ENCODE measurements around the gene MACROD1. TPM values are rescaled to one million over a fixed set of nuclear protein-coding genes. Genes with fewer than 3 reads are reported as not detected.
A peak's percentile ranks its signal among the peaks of the same experiment; 100 is the strongest.

Gene MACROD1
- total and polyA plus RNA-seq, 2 donors (not counting 1 experiment from before 2014, with no cell fraction given), result 2.7 to 8.6 TPM

- H3K27me3 Mint-ChIP-seq, result no peaks in the 10 kb centered on the region
- H4K20me1 ChIP-seq (ENCODE audit: control insufficient read depth, insufficient read depth, low read length, poor library complexity, severe bottlenecking), result peaks cover 37% of the 10 kb centered on the region
- DNase-seq, result no peak
- no peaks in the 10 kb centered on the region for H3K27me3 ChIP-seq (replicated peaks in 1 of 4; ENCODE audit: control extremely low read depth in 1 of 4, control insufficient read depth in 3 of 4, insufficient read depth in 4 of 4, low read length in 3 of 4)
- H3K9me3 Mint-ChIP-seq (ENCODE audit: insufficient read depth), result no peaks in the 10 kb centered on the region
- ATAC-seq (ENCODE audit: low read depth), result no peak
- peak overlapping the region; percentile 73 to 90 for H3K27ac ChIP-seq (ENCODE audit: low read length in 2 of 2)
- H3K4me1 Mint-ChIP-seq, result peaks cover 60% of the 10 kb centered on the region
- peaks cover 0 to 34% of the 10 kb centered on the region in 2 experiments for H3K36me3 ChIP-seq (replicated peaks in 1 of 2; ENCODE audit: control extremely low read depth in 1 of 2, control insufficient read depth in 1 of 2, extremely low read depth in 1 of 2, insufficient read depth in 2 of 2, low read length in 1 of 2)
- WGBS (ENCODE audit: insufficient coverage), result 83% methylated on average over 18 of the region's 18 CpGs
- H3K9ac ChIP-seq (ENCODE audit: low read length), result no peak overlapping the region
- POLR2A ChIA-PET, result interaction anchor here (0.5 to 1.6 kb wide), 3 partner anchors 8 to 49 kb away, joined by 3 to 6 read pairs (median 5); partner anchors contain the start of gene PPP1R14B
- H3K4me1 ChIP-seq (ENCODE audit: control insufficient read depth in 2 of 2, insufficient read depth in 2 of 2, low read length in 2 of 2), result peaks cover 30 to 58% of the 10 kb centered on the region in 2 donors
- peak overlapping the region; percentile 67 for H3K4me3 Mint-ChIP-seq
- peak overlapping the region; percentile 99 for H3K4me2 ChIP-seq (replicated peaks; ENCODE audit: low read depth, low read length, poor library complexity, severe bottlenecking)
- CTCF ChIA-PET, result interaction anchor here (5.6 to 10.3 kb wide), 4 partner anchors 7 to 39 kb away, joined by 53 to 141 read pairs (median 66); partner anchors contain the start of genes NUDT22, PLCB3, PPP1R14B and STIP1
- no peaks in the 10 kb centered on the region for H3K9me3 ChIP-seq (ENCODE audit: control extremely low read depth in 1 of 3, control insufficient read depth in 2 of 3, insufficient read depth in 1 of 3, low read length in 2 of 3)
- TF ChIP-seq EZH2 (IDR thresholded peaks at IDR 0.05; ENCODE audit: borderline replicate concordance, insufficient read depth, low read depth, low read length, poor library complexity, severe bottlenecking), result no peak
- TF ChIP-seq, protein P1, sequence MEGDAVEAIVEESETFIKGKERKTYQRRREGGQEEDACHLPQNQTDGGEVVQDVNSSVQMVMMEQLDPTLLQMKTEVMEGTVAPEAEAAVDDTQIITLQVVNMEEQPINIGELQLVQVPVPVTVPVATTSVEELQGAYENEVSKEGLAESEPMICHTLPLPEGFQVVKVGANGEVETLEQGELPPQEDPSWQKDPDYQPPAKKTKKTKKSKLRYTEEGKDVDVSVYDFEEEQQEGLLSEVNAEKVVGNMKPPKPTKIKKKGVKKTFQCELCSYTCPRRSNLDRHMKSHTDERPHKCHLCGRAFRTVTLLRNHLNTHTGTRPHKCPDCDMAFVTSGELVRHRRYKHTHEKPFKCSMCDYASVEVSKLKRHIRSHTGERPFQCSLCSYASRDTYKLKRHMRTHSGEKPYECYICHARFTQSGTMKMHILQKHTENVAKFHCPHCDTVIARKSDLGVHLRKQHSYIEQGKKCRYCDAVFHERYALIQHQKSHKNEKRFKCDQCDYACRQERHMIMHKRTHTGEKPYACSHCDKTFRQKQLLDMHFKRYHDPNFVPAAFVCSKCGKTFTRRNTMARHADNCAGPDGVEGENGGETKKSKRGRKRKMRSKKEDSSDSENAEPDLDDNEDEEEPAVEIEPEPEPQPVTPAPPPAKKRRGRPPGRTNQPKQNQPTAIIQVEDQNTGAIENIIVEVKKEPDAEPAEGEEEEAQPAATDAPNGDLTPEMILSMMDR (IDR thresholded peaks at IDR 0.05), result no peak
- H3K79me2 ChIP-seq (ENCODE audit: control insufficient read depth, insufficient read depth, low read length), result peaks cover 37% of the 10 kb centered on the region
- H3K4me3 ChIP-seq (ENCODE audit: control extremely low read depth in 1 of 5, extremely low read depth in 1 of 5, insufficient read depth in 1 of 5, low read depth in 2 of 5, low read length in 4 of 5), result no peak overlapping the region
- H2AFZ ChIP-seq (ENCODE audit: insufficient read depth, low read depth, low read length, poor library complexity, severe bottlenecking), result no peak overlapping the region
- peak overlapping the region; percentile 96 for H3K27ac Mint-ChIP-seq
- intact Hi-C loops (cut with micrococcal nuclease), result loop anchor here (10.0 kb wide), 1 partner anchor 446 kb away; no protein-coding TSS in a partner anchor
These were observed 43.1 kb upstream of the MACROD1 start for GRCh38 chr11:64208796-64209562.

All from B cell (primary cell).